ENCODE results near the gene CDYL.

Gene CDYL, protein sequence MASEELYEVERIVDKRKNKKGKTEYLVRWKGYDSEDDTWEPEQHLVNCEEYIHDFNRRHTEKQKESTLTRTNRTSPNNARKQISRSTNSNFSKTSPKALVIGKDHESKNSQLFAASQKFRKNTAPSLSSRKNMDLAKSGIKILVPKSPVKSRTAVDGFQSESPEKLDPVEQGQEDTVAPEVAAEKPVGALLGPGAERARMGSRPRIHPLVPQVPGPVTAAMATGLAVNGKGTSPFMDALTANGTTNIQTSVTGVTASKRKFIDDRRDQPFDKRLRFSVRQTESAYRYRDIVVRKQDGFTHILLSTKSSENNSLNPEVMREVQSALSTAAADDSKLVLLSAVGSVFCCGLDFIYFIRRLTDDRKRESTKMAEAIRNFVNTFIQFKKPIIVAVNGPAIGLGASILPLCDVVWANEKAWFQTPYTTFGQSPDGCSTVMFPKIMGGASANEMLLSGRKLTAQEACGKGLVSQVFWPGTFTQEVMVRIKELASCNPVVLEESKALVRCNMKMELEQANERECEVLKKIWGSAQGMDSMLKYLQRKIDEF

DNA sequence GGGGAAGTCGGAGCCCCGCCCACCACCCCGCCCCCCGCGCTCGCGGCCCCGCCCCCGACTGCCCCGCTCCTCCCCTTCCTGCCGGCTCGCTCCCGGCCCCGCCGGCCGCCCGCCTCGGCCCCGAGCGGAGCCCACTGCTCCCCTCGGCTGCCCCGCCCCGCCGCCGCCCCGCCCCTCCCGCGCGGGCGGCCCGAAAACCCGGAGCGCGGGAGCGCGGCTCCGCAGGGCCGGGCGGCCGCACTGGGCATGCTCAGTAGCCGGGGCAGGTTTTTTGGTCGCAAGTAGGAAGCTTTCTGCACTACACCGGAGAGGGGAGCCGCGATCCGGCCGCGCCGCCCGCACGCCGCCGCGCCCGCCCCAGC is at the start of gene CDYL:
TSS of gene CDYL (plus strand) at position 274 of the 362 bp plus-strand sequence. CDS start 380 bp downstream, outside the sequence.
- Mint-ChIP-seq H3K27me3 (ENCODE audit: low read depth) (peaks cover 37% of the 10 kb centered on the region), H3K27ac (peak within 1 kb of the TSS; percentile 82)

DNA sequence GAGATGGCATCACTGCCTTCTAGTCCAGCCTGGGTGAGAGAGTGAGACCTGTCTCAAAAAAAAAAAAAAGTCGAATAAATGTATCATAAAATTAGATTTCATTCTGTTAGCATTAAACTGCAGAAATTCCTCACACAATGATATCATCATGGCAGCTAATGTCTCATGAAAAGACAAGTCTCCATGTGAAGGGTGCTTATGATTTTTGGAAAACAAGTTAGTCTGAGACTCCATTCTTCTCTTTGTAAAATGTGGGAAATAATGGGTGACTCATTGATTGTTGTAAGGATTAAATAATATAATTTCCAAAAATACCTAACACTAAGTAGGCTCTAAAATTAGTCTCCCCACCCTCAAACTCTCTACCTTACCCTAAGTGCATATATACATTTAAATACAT is 49.6 kb upstream of the CDYL start:
- H3K27ac Mint-ChIP-seq = no peak overlapping the region
- H3K4me3 Mint-ChIP-seq = no peak overlapping the region
- no peak for DNase-seq (ENCODE audit: low spot score)
- H3K9me3 Mint-ChIP-seq = no peaks in the 10 kb centered on the region
- H3K27me3 Mint-ChIP-seq (ENCODE audit: low read depth) = peaks cover 9% of the 10 kb centered on the region
- peaks cover 7% of the 10 kb centered on the region for H3K4me1 Mint-ChIP-seq (ENCODE audit: low read depth)
- no peaks in the 10 kb centered on the region for H3K36me3 Mint-ChIP-seq (ENCODE audit: low read depth)

More for the DNA sequence above, at the start of gene CDYL:
- Mint-ChIP-seq H3K4me1 (ENCODE audit: low read depth) (peaks cover 28% of the 10 kb centered on the region), H3K36me3 (ENCODE audit: low read depth) (peaks cover 10% of the 10 kb centered on the region), H3K4me3 (peak within 1 kb of the TSS; percentile 88), H3K9me3 (peaks cover 11% of the 10 kb centered on the region)
- DNase-seq (ENCODE audit: low spot score) = peak; percentile 91

DNA sequence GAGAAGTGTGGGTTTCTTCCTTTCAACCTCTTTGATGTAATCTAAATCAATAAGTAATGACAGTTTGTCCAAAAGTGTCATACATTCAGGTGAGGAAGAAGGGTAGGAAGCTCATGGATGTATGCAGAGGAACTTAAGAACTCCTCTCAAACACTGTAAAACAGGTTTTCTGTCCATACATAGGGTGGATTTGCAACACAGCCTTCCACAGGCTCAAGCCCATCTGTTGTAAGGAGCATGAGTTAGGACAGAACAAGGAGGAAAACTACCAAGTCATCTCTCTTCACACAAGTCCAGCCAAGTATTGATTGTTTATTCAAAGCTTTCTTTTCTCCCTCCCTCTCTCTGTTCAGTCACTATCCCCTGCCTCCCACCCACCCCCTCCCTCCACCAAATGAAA is 49.0 kb upstream of the CDYL start:
- peaks cover 9% of the 10 kb centered on the region for H3K27me3 Mint-ChIP-seq (ENCODE audit: low read depth)
- no peak overlapping the region for H3K4me3 Mint-ChIP-seq
- H3K9me3 Mint-ChIP-seq = no peaks in the 10 kb centered on the region
- no peaks in the 10 kb centered on the region for H3K36me3 Mint-ChIP-seq (ENCODE audit: low read depth)
- DNase-seq (ENCODE audit: low spot score) = no peak
- H3K27ac Mint-ChIP-seq = no peak overlapping the region
- H3K4me1 Mint-ChIP-seq (ENCODE audit: low read depth) = peaks cover 7% of the 10 kb centered on the region

DNA sequence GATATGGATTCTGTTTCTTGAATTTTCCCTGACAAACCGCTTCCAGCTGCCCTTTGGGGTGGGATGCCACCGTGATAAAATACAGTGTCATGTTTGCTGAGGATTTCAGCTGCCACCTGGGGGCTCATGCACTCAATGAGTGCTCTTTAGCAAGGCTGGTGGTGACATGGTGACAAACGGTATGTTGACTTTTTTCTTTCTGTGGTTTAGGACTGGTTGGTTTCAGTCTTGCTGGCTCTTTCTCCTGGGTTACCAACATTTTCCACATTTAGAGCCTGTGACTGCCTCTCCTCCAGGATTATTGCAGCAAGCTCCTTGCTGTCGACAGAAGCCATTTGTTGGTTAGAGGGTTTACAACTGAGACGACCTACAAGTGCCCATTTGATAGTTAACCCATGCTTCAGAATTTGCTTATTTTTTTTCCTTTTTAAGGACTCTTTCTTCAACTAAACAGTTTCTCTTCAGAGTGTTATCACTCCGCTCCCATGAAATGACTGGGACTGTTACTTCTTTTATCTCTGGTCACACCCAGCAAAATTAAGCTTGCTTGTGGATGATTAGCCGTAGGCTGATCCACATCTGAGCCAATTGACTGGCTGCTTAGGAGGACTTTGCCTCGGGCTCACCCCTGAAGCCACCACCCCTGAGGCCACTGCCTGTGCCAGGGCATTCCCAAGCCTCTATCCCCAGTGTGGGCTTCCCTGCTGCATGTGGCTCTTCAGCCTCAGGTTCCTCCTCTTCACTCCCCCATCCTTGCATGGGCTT is 48.4 kb upstream of the CDYL start:
- Mint-ChIP-seq H3K27ac (no peak overlapping the region), H3K4me3 (no peak overlapping the region)

DNA sequence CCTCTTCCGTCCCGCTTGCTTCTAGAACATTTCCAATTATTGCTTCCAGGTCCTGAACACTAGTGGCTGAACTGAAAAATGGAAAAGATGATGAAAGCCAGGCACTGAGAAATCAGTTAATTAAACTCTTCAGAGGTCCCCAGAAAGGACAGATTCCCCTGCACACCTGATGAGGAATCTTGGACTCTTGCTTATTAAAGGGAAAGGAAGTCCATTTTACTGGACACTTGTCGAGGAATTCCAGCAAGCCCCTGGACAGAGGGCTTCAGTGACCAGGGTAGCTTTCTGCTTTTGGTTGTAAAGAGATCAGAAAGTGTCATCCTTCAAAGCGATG is 47.8 kb upstream of the CDYL start:
- H3K4me1 Mint-ChIP-seq (ENCODE audit: low read depth) = peaks cover 7% of the 10 kb centered on the region
- no peaks in the 10 kb centered on the region for H3K36me3 Mint-ChIP-seq (ENCODE audit: low read depth)
- no peak overlapping the region for H3K4me3 Mint-ChIP-seq
- H3K27ac Mint-ChIP-seq = no peak overlapping the region
- DNase-seq (ENCODE audit: low spot score) = no peak
- H3K9me3 Mint-ChIP-seq = no peaks in the 10 kb centered on the region
- peaks cover 12% of the 10 kb centered on the region for H3K27me3 Mint-ChIP-seq (ENCODE audit: low read depth)

More for the DNA sequence above, 48.4 kb upstream of the CDYL start:
- no peaks in the 10 kb centered on the region for H3K9me3 Mint-ChIP-seq
- H3K4me1 Mint-ChIP-seq (ENCODE audit: low read depth) = peaks cover 7% of the 10 kb centered on the region
- H3K27me3 Mint-ChIP-seq (ENCODE audit: low read depth) = peaks cover 9% of the 10 kb centered on the region
- no peaks in the 10 kb centered on the region for H3K36me3 Mint-ChIP-seq (ENCODE audit: low read depth)
- DNase-seq (ENCODE audit: low spot score) = peak; percentile 17

DNA sequence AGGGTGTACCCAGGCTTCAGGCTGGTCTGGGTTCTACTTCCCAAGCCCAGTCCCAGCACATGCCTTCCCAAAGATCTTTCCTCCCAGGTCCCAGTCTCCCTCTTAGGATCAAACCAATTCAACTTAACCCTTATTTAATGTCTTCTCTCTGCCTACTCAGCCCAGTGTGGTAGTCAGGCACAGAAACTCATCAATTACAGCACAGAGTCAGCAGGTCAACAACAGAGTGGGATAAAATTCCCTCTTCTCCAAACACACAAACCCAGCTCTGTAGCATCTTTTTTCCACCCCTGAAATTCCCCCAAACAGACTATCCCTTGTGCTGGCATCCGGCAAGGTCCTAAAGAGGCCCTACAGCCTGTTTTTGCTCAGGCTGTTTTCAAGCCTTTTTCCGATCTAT is 47.3 kb upstream of the CDYL start:
- Mint-ChIP-seq H3K27ac (no peak overlapping the region), H3K4me1 (ENCODE audit: low read depth) (peaks cover 7% of the 10 kb centered on the region), H3K4me3 (no peak overlapping the region), H3K36me3 (ENCODE audit: low read depth) (no peaks in the 10 kb centered on the region), H3K27me3 (ENCODE audit: low read depth) (peaks cover 12% of the 10 kb centered on the region), H3K9me3 (no peaks in the 10 kb centered on the region)
- DNase-seq (ENCODE audit: low spot score) = no peak

DNA sequence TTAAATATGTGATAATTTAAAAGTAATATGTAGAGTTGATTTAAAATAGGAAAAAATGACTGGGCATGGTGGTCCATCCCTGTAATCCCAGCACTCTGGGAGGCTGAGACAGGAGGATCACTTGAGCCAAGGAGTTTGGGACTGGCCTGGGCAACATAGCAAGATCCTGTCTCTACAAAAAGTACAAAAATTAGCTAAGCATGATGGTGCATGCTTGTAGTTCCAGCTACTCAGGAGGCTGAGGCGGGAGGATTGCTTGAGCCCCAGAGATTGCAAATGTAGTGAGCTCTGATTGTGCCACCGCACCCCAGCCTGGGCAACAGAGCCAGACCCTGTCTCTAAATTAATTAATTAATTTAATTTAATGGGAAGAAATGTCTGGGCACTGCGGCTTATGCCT is 44.2 kb upstream of the CDYL start:
- no peak overlapping the region for H3K27ac Mint-ChIP-seq
- peaks cover 12% of the 10 kb centered on the region for H3K27me3 Mint-ChIP-seq (ENCODE audit: low read depth)
- no peak for DNase-seq (ENCODE audit: low spot score)
- no peaks in the 10 kb centered on the region for H3K36me3 Mint-ChIP-seq (ENCODE audit: low read depth)
- no peak overlapping the region for H3K4me3 Mint-ChIP-seq
- H3K9me3 Mint-ChIP-seq = no peaks in the 10 kb centered on the region
- peaks cover 7% of the 10 kb centered on the region for H3K4me1 Mint-ChIP-seq (ENCODE audit: low read depth)

DNA sequence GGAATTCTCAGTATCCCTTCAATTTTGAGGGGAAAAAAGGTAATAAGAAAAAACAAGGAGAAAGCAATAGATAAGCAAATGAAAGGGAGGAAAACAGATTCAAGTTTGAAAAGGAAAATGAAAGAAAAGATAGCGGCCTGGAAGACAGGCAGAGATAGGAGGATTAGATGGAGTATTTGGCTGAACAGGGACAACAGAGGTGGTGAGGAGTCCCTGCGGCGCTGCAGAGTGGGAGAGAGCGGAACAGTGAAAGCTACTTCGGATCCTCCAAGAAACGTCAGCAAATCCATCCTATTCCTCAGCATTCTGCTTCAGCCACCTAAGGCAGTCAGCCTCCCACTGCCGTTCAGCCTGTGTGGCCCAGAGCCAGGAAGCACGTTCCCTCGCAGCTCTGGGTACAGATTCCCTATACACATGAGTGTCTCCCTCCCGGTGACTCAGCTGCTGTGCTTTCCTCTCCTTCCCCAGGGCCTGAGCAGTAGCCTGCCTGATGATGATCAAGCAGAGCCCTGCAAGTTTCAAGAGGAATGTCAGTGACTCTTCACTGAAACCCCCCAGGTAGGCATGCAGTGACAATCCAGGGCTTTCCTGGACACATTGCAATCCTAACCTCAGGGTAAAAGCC is 43.4 kb upstream of the CDYL start:
- Mint-ChIP-seq H3K4me3 (no peak overlapping the region), H3K4me1 (ENCODE audit: low read depth) (peaks cover 3% of the 10 kb centered on the region), H3K27me3 (ENCODE audit: low read depth) (peaks cover 12% of the 10 kb centered on the region), H3K9me3 (no peaks in the 10 kb centered on the region), H3K27ac (no peak overlapping the region), H3K36me3 (ENCODE audit: low read depth) (no peaks in the 10 kb centered on the region)
- no peak for DNase-seq (ENCODE audit: low spot score)

DNA sequence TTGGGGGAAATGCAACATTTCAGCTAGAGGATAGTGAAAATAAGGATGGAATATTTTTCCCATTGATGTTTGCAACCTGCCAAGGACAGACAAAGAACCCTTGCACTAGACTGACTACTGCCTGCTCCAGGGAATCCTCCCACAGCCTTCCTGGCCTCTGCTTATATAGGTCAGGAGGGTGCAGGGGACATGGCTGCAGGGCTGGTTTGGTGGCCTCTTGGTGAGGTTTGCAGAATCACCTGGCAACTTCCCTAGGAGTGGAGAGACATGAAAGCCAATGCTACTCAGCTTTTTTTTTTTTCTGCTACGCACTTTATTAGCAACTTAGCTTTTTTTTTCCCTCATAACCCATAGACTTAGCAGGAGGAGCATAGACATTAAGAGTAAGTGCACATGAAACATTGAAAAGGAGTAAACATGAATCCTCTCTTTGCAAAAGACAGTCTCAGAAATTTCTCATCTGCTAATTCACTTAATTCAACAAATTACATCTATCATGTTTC is 39.8 kb upstream of the CDYL start:
- no peak for DNase-seq (ENCODE audit: low spot score)
- Mint-ChIP-seq H3K36me3 (ENCODE audit: low read depth) (no peaks in the 10 kb centered on the region), H3K27ac (no peak overlapping the region), H3K9me3 (no peaks in the 10 kb centered on the region), H3K27me3 (ENCODE audit: low read depth) (peaks cover 7% of the 10 kb centered on the region), H3K4me3 (no peak overlapping the region), H3K4me1 (ENCODE audit: low read depth) (no peaks in the 10 kb centered on the region)

DNA sequence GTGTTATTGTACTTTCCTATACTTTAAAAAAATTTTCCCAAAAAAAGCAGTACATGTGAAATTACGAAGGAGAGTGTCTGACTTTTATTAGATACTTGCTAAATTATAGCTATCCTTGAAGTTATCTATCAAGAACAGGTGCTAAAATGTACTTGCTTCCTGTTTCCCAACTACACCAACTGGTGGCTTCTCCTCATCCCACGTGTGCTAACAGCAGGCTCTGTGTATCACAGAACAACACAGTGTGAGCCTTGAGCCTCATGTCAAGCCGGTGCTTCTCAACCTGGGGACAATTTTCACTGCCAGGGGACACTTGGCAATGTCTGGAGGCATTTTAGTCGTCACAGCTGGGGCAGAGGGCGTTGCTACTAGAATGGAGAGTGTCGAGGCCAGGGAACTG is 36.2 kb upstream of the CDYL start:
- Mint-ChIP-seq H3K4me1 (ENCODE audit: low read depth) (no peaks in the 10 kb centered on the region), H3K27me3 (ENCODE audit: low read depth) (peaks cover 6% of the 10 kb centered on the region), H3K27ac (no peak overlapping the region), H3K4me3 (no peak overlapping the region), H3K9me3 (no peaks in the 10 kb centered on the region), H3K36me3 (ENCODE audit: low read depth) (no peaks in the 10 kb centered on the region)
- DNase-seq (ENCODE audit: low spot score) = no peak

DNA sequence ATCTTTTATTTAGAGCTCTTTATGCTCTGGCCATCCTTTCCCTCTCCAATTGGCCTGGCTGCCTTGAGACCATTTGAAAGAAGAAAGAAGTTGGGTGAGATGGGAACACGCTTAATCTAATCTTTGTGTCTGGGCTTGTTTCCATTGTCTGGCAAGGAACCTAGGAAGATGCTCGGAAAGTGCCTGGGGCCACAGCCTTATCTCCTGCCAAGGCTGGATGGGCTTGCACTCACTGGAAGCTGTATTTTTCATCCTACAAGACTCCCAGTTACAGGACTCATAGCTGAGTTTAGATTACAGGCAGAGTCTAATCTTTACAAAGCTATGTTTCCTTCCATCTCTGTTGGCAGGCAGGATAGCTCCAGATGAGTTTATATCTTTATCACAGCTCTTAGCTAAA is 33.1 kb upstream of the CDYL start:
- no peak overlapping the region for H3K4me3 Mint-ChIP-seq
- no peak for DNase-seq (ENCODE audit: low spot score)
- no peaks in the 10 kb centered on the region for H3K4me1 Mint-ChIP-seq (ENCODE audit: low read depth)
- no peaks in the 10 kb centered on the region for H3K36me3 Mint-ChIP-seq (ENCODE audit: low read depth)
- H3K27ac Mint-ChIP-seq = no peak overlapping the region
- H3K27me3 Mint-ChIP-seq (ENCODE audit: low read depth) = peaks cover 6% of the 10 kb centered on the region
- no peaks in the 10 kb centered on the region for H3K9me3 Mint-ChIP-seq

DNA sequence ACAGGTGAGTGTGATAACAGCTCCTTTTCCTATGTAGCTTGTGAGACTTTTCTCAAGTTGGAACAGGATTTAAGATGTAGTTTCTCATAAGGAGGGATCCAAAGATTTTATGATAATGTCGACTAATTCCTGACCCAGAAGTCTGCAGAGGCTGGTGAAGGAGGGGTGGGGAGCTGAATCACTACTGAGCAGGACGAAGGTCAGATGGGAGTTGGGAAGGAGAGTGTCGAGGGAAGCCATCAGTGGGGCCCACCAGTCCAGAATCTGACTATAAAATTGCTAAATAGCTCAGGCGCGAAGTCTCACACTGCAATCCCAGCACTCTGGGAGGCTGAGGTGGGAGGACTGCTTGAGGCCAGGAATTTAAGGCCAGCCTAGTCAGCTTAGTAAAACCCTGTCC is 32.3 kb upstream of the CDYL start:
- no peak for DNase-seq (ENCODE audit: low spot score)
- Mint-ChIP-seq H3K27ac (no peak overlapping the region), H3K27me3 (ENCODE audit: low read depth) (peaks cover 9% of the 10 kb centered on the region), H3K36me3 (ENCODE audit: low read depth) (no peaks in the 10 kb centered on the region), H3K4me3 (no peak overlapping the region), H3K9me3 (no peaks in the 10 kb centered on the region), H3K4me1 (ENCODE audit: low read depth) (no peaks in the 10 kb centered on the region)

DNA sequence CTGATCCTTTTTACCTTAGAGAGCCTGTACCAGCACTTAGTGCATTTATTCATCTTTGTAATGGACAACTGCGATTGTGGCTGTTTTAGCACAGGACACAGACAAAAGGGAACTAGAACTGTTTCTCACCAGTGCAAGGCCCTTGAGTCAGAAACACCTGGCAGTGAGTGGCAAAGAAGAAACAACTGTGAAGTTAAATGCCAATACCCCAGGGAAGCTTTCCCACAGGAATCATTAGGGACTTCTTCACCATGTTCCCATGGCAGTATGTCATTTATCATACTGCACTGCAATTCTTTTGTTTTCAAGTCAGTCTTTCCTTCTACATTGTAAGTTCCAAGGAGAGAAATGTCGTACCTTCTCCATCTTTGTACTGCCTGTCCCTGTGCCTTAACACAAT is 28.6 kb upstream of the CDYL start:
- Mint-ChIP-seq H3K4me3 (no peak overlapping the region), H3K27me3 (ENCODE audit: low read depth) (peaks cover 9% of the 10 kb centered on the region), H3K36me3 (ENCODE audit: low read depth) (no peaks in the 10 kb centered on the region), H3K4me1 (ENCODE audit: low read depth) (no peaks in the 10 kb centered on the region), H3K27ac (no peak overlapping the region), H3K9me3 (no peaks in the 10 kb centered on the region)
- DNase-seq (ENCODE audit: low spot score) = no peak
